Fibroblast of the aortic adventitia (primary cell): ENCODE measurements around the gene CDH6. TPM values are rescaled to one million over a fixed set of nuclear protein-coding genes. Genes with fewer than 3 reads are reported as not detected.

Experiments
- DNase-seq: peaks from one replicate; pipeline ENCODE4 v3.0.0-alpha.2; 2010; ENCODE audit warnings: low read depth
- H3K4me3 ChIP-seq: 2 replicates; pipeline ENCODE4 v1.5.1; 2011; ENCODE audit warnings: low read depth, mild to moderate bottlenecking, control low read depth, low read length, moderate library complexity
- CTCF ChIP-seq: IDR thresholded peaks from 2 replicates; pipeline ENCODE4 v1.5.1; 2011; ENCODE audit warnings: mild to moderate bottlenecking, low read length, control low read depth, inconsistent platforms; ENCODE audit not compliant: insufficient read depth
- total RNA-seq: library from RNA; depleted of rRNA; stranded (reverse); fragments of >200 nt; gene quantifications from 2 replicates; pipeline ENCODE4 v1.2.3, GENCODE V29; 2012; ENCODE audit warnings: low replicate concordance

The CDH6 gene
- total RNA-seq, 1 donor, result 103 TPM

GRCh38 chr5:31225118-31225517, 31.6 kb downstream of the CDH6 start:
- no peak overlapping the region for H3K4me3 ChIP-seq
- DNase-seq, result peak; percentile 59
- no peak for TF ChIP-seq CTCF

- DNase-seq, result no peak
- no peak overlapping the region for H3K4me3 ChIP-seq
- TF ChIP-seq CTCF, result no peak
Observed at GRCh38 chr5:31225613-31226012, 32.1 kb downstream of the CDH6 start.

GRCh38 chr5:31226651-31227050, 33.2 kb downstream of the CDH6 start:
- H3K4me3 ChIP-seq, result no peak overlapping the region
- no peak for TF ChIP-seq CTCF
- DNase-seq, result no peak

- no peak overlapping the region for H3K4me3 ChIP-seq
- no peak for TF ChIP-seq CTCF
- DNase-seq, result peak; percentile 27
Observed at GRCh38 chr5:31229266-31229665, 35.8 kb downstream of the CDH6 start.

- peak overlapping the region; percentile 22 for H3K4me3 ChIP-seq
- TF ChIP-seq CTCF, result no peak
- peak; percentile 62 for DNase-seq
Observed at GRCh38 chr5:31231177-31231838, 37.8 kb downstream of the CDH6 start.

GRCh38 chr5:31232273-31232888, 38.9 kb downstream of the CDH6 start:
- TF ChIP-seq CTCF, result peak; percentile 87
- H3K4me3 ChIP-seq, result no peak overlapping the region
- peak; percentile 90 for DNase-seq
